HepG2 (cell line): Measurements from ENCODE around the gene TOMM20. TPM values are rescaled to one million over a fixed set of nuclear protein-coding genes. Genes with fewer than 3 reads are reported as not detected.

Experiments used
- ATM ChIP-seq: fragments of 450-650 bp; IDR thresholded peaks from 2 replicates; pipeline ENCODE4 v1.7.1; 2017; ENCODE audit warnings: mild to moderate bottlenecking, borderline replicate concordance
- GMEB2 ChIP-seq: IDR thresholded peaks from 2 replicates; pipeline ENCODE4 v1.6.1; 2016; ENCODE audit warnings: missing biosample characterization, missing genetic modification reagents, low read depth
- HNF4A ChIP-seq: sonication (generic); formaldehyde crosslinking; IDR thresholded peaks from 2 replicates; pipeline ENCODE4 v1.4.0; 2020; ENCODE audit warnings: missing genetic modification reagents
- MBD4 ChIP-seq: IDR thresholded peaks from 2 replicates; pipeline ENCODE4 v1.6.1; 2012; ENCODE audit warnings: low read length, inconsistent platforms, borderline replicate concordance
- PLRG1 ChIP-seq: fragments of 450-650 bp; conservative IDR thresholded peaks from 2 replicates; pipeline ENCODE4 v1.6.1; 2016
- PLSCR1 ChIP-seq: sonication (generic); formaldehyde crosslinking; IDR thresholded peaks from 2 replicates; pipeline ENCODE4 v1.5.0; 2020; ENCODE audit warnings: missing genetic modification reagents, mild to moderate bottlenecking, borderline replicate concordance
- POGZ ChIP-seq: sonication (generic); formaldehyde crosslinking; IDR thresholded peaks from 2 replicates; pipeline ENCODE4 v1.4.0; 2020; ENCODE audit warnings: mild to moderate bottlenecking, missing genetic modification reagents
- POLR2A ChIP-seq, 2 experiments: IDR thresholded peaks; 2 replicates each; pipeline ENCODE4 v1.6.1; 2011; ENCODE audit warnings: low read depth in 2 of 2, low read length in 2 of 2, mild to moderate bottlenecking in 1 of 2, moderate library complexity in 1 of 2; ENCODE audit not compliant: insufficient read depth in 1 of 2
- TCF12 ChIP-seq, 2 experiments: fragments of 450-650 bp in 1 of 2; sonication (generic) in 1 of 2; formaldehyde crosslinking in 1 of 2; IDR thresholded peaks; 2 replicates each; pipeline versions ENCODE4 v1.6.1 to v1.8.0; 2017 to 2022; ENCODE audit warnings: antibody characterized with exemption in 1 of 2, mild to moderate bottlenecking in 1 of 2, missing genetic modification reagents in 1 of 2, moderate library complexity in 1 of 2
- TEAD2 ChIP-seq: sonication (generic); formaldehyde crosslinking; IDR thresholded peaks from 2 replicates; pipeline ENCODE4 v1.9.0; 2021; ENCODE audit warnings: missing genetic modification reagents
- ZNF33B ChIP-seq: sonication (generic); formaldehyde crosslinking; IDR thresholded peaks from 2 replicates; pipeline ENCODE4 v1.5.1; 2020; ENCODE audit warnings: mild to moderate bottlenecking, missing genetic modification reagents
- ZNF687 ChIP-seq: sonication (generic); formaldehyde crosslinking; IDR thresholded peaks from 2 replicates; pipeline ENCODE4 v1.5.1; 2020; ENCODE audit warnings: mild to moderate bottlenecking, missing genetic modification reagents, moderate library complexity
- ZNF749 ChIP-seq: sonication (generic); formaldehyde crosslinking; IDR thresholded peaks from 2 replicates; pipeline ENCODE4 v1.8.0; 2022; ENCODE audit warnings: mild to moderate bottlenecking, missing genetic modification reagents, moderate library complexity, borderline replicate concordance
- ZNF777 ChIP-seq: sonication (generic); formaldehyde crosslinking; IDR thresholded peaks from 2 replicates; pipeline ENCODE4 v1.4.0; 2020; ENCODE audit warnings: missing genetic modification reagents
- polyA plus RNA-seq, 8 experiments: library from polyadenylated mRNA; depleted of rRNA in 3 of 8; stranded (reverse) in 7 of 8; unstranded in 1 of 8; fragments of >200 nt; fragmentation: Illumina TruSeq in 4 of 8; extraction: Trizol in 4 of 8; gene quantifications; 2 replicates each; pipeline versions ENCODE4 v1.2.1 to v1.2.3, GENCODE V29; 2011 to 2016; ENCODE audit warnings: low read depth in 4 of 8, missing spikeins in 1 of 8, mixed read lengths in 1 of 8; ENCODE audit not compliant: insufficient read depth in 1 of 8
- total RNA-seq, 5 experiments: library from RNA; depleted of rRNA; stranded (reverse); fragments of >200 nt; fragmentation: Illumina TruSeq; extraction: Trizol; gene quantifications; 2 replicates each; pipeline ENCODE4 v1.2.3, GENCODE V29; 2016; ENCODE audit warnings: low read depth in 1 of 5
- TF ChIP-seq, protein P1 (sequence below): sonication (generic); formaldehyde crosslinking; IDR thresholded peaks from 2 replicates; pipeline ENCODE4 v1.9.0; 2021; ENCODE audit warnings: missing genetic modification reagents, borderline replicate concordance
- TF ChIP-seq, protein P2 (sequence below): sonication (generic); formaldehyde crosslinking; IDR thresholded peaks from 2 replicates; pipeline ENCODE4 v1.4.0; 2020; ENCODE audit warnings: missing genetic modification reagents
- TF ChIP-seq, protein P3 (sequence below): sonication (generic); formaldehyde crosslinking; IDR thresholded peaks from 2 replicates; pipeline ENCODE4 v1.4.0; 2020; ENCODE audit warnings: missing genetic modification reagents

The TOMM20 gene
- total and polyA plus RNA-seq, 2 of the 13 experiments (the other 11 are each of a cell fraction or from before 2014, with no cell fraction given), result 153 to 376 TPM

DNA sequence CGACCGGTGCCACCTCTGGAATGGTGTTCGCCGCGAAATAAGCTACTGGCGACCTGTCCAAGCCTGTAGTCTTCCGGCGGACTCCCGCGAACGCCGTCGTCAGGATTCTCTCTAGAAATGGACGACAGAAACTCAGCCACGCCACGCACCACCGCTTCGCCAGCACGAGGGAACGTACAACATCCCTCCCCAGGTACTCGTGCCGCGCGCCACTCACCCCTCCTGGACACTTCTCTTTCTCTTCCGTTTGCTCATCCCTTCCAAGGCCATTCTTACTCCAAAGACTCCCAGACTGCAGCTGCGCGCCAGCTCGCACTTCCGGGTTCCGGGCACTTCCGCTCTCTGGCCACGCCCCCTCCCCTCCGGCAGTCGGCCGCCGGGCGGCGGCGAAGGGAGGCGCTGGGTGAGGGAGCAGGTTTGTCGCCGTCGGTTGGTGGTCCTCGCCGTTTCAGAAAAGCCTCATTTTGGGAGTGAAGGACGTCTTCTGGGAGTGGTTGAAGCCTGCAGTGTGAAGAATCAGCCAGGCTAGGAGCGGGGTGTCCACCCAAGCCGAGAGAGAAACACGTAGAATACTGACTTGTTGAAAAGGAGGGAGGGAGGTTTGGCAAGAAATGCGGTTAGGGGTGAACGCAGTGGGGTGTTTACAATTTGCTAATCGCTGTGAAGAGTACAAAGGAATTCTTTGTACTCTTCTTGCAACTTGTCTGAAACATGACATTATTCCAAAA lies 32.5 kb upstream of the TOMM20 start, which contains the start of gene RBM34 (continued):
- no peak for TF ChIP-seq PLRG1
- TF ChIP-seq MBD4, result no peak
- TF ChIP-seq POGZ, result peak; percentile 70
- peak; percentile 79; the same call in 1 of the 2 replicates for TF ChIP-seq TEAD2 (CRISPR knock-in tag)
- TF ChIP-seq ZNF687, result peak; percentile 100
- TF ChIP-seq TCF12 (IDR thresholded peaks at IDR 0.05), result no peak
- no peak for TF ChIP-seq TCF12 (CRISPR knock-in tag; IDR thresholded peaks at IDR 0.05)
- no peak for TF ChIP-seq ATM
- no peak for TF ChIP-seq GMEB2 (CRISPR knock-in tag)
- TF ChIP-seq PLSCR1 (CRISPR knock-in tag), result no peak
- peak; percentile 88; the same call in 1 of the 2 replicates for TF ChIP-seq ZNF33B (CRISPR knock-in tag)
- TF ChIP-seq HNF4A, result no peak
- TF ChIP-seq, protein P1, sequence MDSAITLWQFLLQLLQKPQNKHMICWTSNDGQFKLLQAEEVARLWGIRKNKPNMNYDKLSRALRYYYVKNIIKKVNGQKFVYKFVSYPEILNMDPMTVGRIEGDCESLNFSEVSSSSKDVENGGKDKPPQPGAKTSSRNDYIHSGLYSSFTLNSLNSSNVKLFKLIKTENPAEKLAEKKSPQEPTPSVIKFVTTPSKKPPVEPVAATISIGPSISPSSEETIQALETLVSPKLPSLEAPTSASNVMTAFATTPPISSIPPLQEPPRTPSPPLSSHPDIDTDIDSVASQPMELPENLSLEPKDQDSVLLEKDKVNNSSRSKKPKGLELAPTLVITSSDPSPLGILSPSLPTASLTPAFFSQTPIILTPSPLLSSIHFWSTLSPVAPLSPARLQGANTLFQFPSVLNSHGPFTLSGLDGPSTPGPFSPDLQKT (CRISPR knock-in tag), result no peak; the same call in 1 of the 2 replicates
- TF ChIP-seq ZNF749 (CRISPR knock-in tag), result peak; percentile 91; the same call in 1 of the 2 replicates
- peak; percentile 90 to 96 for TF ChIP-seq POLR2A (IDR thresholded peaks at IDR 0.05; ENCODE audit: insufficient read depth in 1 of 2, low read depth in 2 of 2, low read length in 2 of 2)
- peak; percentile 77 for TF ChIP-seq ZNF777
- TF ChIP-seq, protein P2, sequence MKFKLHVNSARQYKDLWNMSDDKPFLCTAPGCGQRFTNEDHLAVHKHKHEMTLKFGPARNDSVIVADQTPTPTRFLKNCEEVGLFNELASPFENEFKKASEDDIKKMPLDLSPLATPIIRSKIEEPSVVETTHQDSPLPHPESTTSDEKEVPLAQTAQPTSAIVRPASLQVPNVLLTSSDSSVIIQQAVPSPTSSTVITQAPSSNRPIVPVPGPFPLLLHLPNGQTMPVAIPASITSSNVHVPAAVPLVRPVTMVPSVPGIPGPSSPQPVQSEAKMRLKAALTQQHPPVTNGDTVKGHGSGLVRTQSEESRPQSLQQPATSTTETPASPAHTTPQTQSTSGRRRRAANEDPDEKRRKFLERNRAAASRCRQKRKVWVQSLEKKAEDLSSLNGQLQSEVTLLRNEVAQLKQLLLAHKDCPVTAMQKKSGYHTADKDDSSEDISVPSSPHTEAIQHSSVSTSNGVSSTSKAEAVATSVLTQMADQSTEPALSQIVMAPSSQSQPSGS, result 0 out of 2 replicates have a peak, but pooled peaks have one; percentile 62
- TF ChIP-seq, protein P3, sequence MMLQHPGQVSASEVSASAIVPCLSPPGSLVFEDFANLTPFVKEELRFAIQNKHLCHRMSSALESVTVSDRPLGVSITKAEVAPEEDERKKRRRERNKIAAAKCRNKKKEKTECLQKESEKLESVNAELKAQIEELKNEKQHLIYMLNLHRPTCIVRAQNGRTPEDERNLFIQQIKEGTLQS (CRISPR knock-in tag), result peak; percentile 63
- TF ChIP-seq, all 625 proteins: peak for 381
